ENCODE measurements around the gene TUBGCP2.

DNA sequence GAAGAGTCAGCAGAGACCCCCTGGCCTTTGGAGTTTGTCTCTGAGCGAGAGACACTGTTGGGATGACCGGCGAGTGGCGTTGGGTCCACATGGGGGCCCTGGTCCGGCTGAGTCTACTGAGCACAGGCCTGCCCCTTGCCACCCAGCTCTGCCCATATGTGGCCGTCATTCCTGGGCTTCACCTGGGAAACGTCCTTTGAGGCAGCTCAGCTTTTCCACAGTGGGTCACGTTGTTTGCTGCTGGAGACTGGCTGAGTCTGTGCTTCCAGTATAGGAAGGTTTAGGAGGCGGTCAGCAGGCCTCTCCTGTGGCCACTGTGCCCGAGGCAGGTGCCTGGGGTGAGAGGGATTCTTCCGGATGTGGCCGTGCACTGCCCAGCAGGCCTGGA is 49.1 kb downstream of the TUBGCP2 start:
- TF ChIP-seq FOXA1 (IDR thresholded peaks at IDR 0.05) (no peak), SP1 (IDR thresholded peaks at IDR 0.05) (no peak)
